Measurements from ENCODE around the gene POLG2.
A peak's percentile ranks its signal among the peaks of the same experiment; 100 is the strongest.

The POLG2 gene

DNA sequence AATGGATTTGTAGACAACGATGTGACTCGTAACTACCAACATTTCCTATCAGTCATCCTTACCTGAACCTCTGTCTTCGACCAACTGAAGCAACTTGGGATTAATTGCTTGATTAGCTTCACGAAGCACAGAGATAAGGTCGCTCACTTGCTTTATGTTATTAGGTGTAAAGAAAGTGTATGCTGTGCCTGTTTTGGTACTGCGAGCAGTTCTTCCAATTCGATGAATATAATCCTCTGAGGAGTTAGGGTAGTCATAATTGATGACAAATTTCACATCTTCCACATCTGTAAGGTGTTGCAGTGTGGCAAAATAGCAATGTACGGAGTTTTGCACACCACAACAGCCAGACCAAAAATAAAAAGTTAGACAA is 3.6 kb upstream of the POLG2 start:
- TF ChIP-seq SIN3A (IDR thresholded peaks at IDR 0.05; ENCODE audit: borderline replicate concordance, insufficient read depth, low read length) (no peak), FOXP2 (optimal IDR thresholded peaks at IDR 0.05; ENCODE audit: borderline replicate concordance, extremely low read depth, extremely low read length, insufficient read depth) (no peak), TAF1 (IDR thresholded peaks at IDR 0.05; ENCODE audit: borderline replicate concordance, insufficient read depth, low read length) (no peak), POLR2AphosphoS5 (IDR thresholded peaks at IDR 0.05; ENCODE audit: low read depth, low read length) (no peak)
- TF ChIP-seq, protein P1, sequence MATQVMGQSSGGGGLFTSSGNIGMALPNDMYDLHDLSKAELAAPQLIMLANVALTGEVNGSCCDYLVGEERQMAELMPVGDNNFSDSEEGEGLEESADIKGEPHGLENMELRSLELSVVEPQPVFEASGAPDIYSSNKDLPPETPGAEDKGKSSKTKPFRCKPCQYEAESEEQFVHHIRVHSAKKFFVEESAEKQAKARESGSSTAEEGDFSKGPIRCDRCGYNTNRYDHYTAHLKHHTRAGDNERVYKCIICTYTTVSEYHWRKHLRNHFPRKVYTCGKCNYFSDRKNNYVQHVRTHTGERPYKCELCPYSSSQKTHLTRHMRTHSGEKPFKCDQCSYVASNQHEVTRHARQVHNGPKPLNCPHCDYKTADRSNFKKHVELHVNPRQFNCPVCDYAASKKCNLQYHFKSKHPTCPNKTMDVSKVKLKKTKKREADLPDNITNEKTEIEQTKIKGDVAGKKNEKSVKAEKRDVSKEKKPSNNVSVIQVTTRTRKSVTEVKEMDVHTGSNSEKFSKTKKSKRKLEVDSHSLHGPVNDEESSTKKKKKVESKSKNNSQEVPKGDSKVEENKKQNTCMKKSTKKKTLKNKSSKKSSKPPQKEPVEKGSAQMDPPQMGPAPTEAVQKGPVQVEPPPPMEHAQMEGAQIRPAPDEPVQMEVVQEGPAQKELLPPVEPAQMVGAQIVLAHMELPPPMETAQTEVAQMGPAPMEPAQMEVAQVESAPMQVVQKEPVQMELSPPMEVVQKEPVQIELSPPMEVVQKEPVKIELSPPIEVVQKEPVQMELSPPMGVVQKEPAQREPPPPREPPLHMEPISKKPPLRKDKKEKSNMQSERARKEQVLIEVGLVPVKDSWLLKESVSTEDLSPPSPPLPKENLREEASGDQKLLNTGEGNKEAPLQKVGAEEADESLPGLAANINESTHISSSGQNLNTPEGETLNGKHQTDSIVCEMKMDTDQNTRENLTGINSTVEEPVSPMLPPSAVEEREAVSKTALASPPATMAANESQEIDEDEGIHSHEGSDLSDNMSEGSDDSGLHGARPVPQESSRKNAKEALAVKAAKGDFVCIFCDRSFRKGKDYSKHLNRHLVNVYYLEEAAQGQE (IDR thresholded peaks at IDR 0.05; ENCODE audit: insufficient read depth in 1 of 2, low read depth in 2 of 2, low read length in 2 of 2) = no peak

DNA sequence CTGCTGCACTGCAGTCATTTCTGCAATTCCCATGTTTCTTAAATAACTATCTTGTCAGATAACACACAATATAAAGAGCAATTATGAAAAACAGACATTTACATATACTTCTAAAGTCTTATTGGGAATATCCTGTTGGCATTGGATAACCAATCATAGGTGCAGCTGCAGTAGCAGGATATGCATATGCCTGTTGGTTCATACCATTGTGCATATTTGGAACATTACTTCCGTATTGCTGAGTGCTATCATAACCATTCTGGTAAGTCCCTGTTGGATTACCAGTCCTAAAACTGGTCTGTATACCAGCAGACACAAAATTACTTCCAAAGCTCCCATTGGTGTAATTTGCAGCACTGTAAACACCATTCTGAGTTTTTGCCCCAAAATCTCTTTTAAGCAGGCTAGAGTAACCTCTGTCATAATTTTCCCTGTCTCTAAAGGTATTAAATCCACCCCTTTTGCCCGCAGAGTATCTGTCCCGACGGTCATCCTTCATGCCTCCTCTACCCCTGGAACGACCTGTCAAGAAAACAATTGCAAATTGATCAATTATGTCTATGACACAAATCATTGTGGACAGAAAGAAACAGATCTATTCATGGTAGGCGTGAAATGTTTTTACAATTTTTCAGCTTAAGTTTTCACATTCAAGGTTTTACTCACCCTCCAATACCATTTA is 3.1 kb upstream of the POLG2 start:
- TF ChIP-seq POLR2AphosphoS5 (IDR thresholded peaks at IDR 0.05; ENCODE audit: low read depth, low read length) = peak; percentile 21; the same call in 1 of the 2 replicates
- TF ChIP-seq TAF1 (IDR thresholded peaks at IDR 0.05; ENCODE audit: borderline replicate concordance, insufficient read depth, low read length) = no peak

DNA sequence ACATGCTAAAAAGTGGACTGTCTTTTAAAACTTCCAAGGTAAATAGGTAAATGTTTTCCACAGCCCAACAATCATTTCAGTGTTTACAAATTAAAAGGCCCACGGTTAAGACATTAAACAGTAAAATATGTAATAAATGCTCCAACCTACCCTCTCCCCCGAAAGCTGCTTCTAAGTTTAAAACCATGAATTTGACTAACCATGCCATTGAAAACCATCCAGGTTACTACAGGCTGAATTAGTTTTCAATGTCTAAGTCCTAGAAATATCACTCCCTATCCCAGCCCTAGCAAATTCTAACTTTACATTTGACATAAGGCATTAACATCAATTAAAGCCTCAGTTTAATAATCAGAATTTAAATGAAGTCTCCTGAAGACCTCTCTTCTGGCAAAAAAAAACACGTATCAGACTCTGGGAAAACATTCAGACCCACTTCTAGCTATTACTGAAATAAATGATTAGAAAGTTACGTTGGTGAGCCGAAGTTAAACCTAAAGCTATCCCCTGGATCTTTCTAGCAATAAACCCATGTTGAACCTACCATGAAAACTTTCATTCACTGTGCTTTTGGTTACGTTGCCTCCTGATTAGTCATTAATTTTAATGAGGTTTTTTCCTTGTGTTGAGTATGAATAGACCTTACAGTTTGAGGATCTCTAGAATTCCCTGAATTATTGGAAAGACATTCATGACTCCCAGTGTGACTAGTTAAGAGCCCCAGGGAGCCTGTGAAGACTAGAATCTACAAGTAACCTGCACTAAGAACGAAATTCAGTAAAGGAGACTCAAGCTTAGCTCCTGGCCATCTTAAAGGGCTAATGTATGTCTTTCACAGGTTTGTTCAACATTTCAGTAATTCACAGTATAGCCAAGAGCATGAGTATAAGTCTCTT is 1.7 kb upstream of the POLG2 start:
- TF ChIP-seq POLR2AphosphoS5 (IDR thresholded peaks at IDR 0.05; ENCODE audit: low read depth, low read length) (peak; percentile 72; the same call in 1 of the 2 replicates), TAF1 (IDR thresholded peaks at IDR 0.05; ENCODE audit: borderline replicate concordance, insufficient read depth, low read length) (no peak)

DNA sequence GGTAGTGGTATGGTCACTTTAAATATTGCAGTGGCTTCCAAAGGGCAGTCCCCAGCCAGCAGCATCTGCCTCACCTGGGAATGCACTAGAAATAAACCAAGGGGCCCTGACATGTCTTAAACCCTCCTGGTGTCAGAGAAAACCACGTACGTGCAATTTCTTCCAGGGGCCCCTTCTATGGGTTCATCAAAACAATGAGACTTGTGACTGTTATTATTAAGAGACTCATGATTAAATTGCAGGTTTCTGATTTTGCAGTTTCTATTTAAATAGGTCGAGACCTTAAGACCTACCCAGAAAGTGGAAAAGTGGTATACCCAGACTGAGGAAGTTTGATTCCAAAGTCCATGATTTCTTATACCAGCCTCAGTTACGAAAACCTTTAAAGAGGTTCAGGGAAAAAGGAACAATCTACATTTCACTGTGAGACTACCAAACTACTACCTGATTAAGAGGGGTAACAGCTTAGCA is 746 bp upstream of the POLG2 start:
- TF ChIP-seq POLR2AphosphoS5 (IDR thresholded peaks at IDR 0.05; ENCODE audit: low read depth, low read length) (no peak), TAF1 (IDR thresholded peaks at IDR 0.05; ENCODE audit: borderline replicate concordance, insufficient read depth, low read length) (no peak), FOXP2 (optimal IDR thresholded peaks at IDR 0.05; ENCODE audit: borderline replicate concordance, extremely low read depth, extremely low read length, insufficient read depth) (no peak), SIN3A (IDR thresholded peaks at IDR 0.05; ENCODE audit: borderline replicate concordance, insufficient read depth, low read length) (no peak)
- TF ChIP-seq, protein P1 (IDR thresholded peaks at IDR 0.05; ENCODE audit: insufficient read depth in 1 of 2, low read depth in 2 of 2, low read length in 2 of 2) = no peak

DNA sequence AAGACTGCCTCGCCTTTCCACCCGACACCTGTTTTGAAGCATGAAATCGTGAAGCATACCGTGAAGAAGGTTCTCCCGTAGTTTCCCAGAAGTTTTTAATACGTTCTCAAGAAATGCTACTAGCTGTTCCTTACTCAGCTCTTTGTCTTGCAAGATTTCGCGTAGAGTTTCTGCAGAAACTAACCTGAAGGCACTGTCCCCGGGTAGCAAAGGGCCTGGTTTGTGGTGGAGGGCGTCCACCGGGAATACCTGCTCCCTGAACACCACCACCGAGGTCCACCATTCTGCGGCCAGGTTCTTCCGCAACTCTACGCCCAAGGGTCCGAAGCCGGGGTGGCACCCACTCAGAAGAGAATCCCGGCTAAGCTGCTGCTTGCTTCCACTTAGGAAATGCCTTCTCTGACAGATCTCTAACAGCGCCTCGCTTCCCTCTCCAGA is 487 bp downstream of the POLG2 start:
- TF ChIP-seq TAF1 (IDR thresholded peaks at IDR 0.05; ENCODE audit: borderline replicate concordance, insufficient read depth, low read length) (no peak), SIN3A (IDR thresholded peaks at IDR 0.05; ENCODE audit: borderline replicate concordance, insufficient read depth, low read length) (no peak), FOXP2 (optimal IDR thresholded peaks at IDR 0.05; ENCODE audit: borderline replicate concordance, extremely low read depth, extremely low read length, insufficient read depth) (no peak), POLR2AphosphoS5 (IDR thresholded peaks at IDR 0.05; ENCODE audit: low read depth, low read length) (no peak)
- TF ChIP-seq, protein P1 (IDR thresholded peaks at IDR 0.05; ENCODE audit: insufficient read depth in 1 of 2, low read depth in 2 of 2, low read length in 2 of 2) = no peak

DNA sequence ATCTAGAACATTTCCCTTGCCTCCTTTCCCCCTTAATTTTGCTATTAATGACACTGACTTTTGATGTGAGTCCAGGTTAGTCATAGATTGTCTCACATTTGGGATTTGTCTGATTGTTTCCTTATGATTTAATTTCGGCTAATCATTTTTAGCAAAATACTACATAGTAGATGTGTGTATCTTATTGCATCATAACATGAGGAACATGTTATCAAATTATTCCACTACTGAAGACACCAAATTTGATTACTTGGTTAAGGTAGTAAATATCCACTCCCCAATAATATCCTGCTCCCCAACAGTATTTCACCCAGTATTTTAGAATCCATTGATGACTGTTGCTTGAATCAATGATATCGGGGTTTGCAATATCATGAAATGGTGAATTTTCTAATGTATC is 2.7 kb downstream of the POLG2 start:
- TF ChIP-seq SIN3A (IDR thresholded peaks at IDR 0.05; ENCODE audit: borderline replicate concordance, insufficient read depth, low read length) (no peak), TAF1 (IDR thresholded peaks at IDR 0.05; ENCODE audit: borderline replicate concordance, insufficient read depth, low read length) (no peak), POLR2AphosphoS5 (IDR thresholded peaks at IDR 0.05; ENCODE audit: low read depth, low read length) (no peak), FOXP2 (optimal IDR thresholded peaks at IDR 0.05; ENCODE audit: borderline replicate concordance, extremely low read depth, extremely low read length, insufficient read depth) (no peak)
- TF ChIP-seq, protein P1 (IDR thresholded peaks at IDR 0.05; ENCODE audit: insufficient read depth in 1 of 2, low read depth in 2 of 2, low read length in 2 of 2) = no peak

Data from PFSK-1 (cell line).